Fibroblast of skin of abdomen (primary cell): ENCODE results near the gene HOXB8. TPM values are rescaled to one million over a fixed set of nuclear protein-coding genes. Genes with fewer than 3 reads are reported as not detected.

Experiments used
- DNase-seq: peaks from one replicate; pipeline ENCODE4 v3.0.0-alpha.2; 2013
- polyA plus RNA-seq, 2 experiments: library from polyadenylated mRNA; unstranded; fragments of 120-200 nt; gene quantifications; one replicate each; pipeline ENCODE4 v1.2.1, GENCODE V29; 2013; ENCODE audit not compliant: insufficient read length in 2 of 2

HOXB8 gene
- polyA plus RNA-seq (2013, experiment 1 of 2; ENCODE audit: insufficient read length): 15.2 TPM
- 14.3 TPM for polyA plus RNA-seq (2013, experiment 2 of 2; ENCODE audit: insufficient read length)

GRCh38 chr17:48615047-48615962 is at the start of gene HOXB8:
Gene HOXB8, minus strand, starts transcription at chr17:48615292. Its CDS starts 588 bp downstream, at chr17:48614704.
- peak; percentile 67 for DNase-seq

- no peak for DNase-seq
These were observed 48.2 kb upstream of the HOXB8 start for GRCh38 chr17:48663134-48663924.

- no peak for DNase-seq
These were observed 40.8 kb upstream of the HOXB8 start for GRCh38 chr17:48655913-48656312.

- DNase-seq: no peak
These were observed 34.6 kb upstream of the HOXB8 start for GRCh38 chr17:48649741-48650140.

- no peak for DNase-seq
These were observed 32.8 kb upstream of the HOXB8 start for GRCh38 chr17:48647963-48648245.

- no peak for DNase-seq
These were observed 32.2 kb upstream of the HOXB8 start for GRCh38 chr17:48647103-48647962.

GRCh38 chr17:48646183-48647102 is 31.4 kb upstream of the HOXB8 start:
- DNase-seq: no peak

GRCh38 chr17:48645639-48646182 is 30.6 kb upstream of the HOXB8 start:
- no peak for DNase-seq

- peak; percentile 17 for DNase-seq
These were observed 29.9 kb upstream of the HOXB8 start for GRCh38 chr17:48644910-48645557.

- no peak for DNase-seq
These were observed 29.1 kb upstream of the HOXB8 start for GRCh38 chr17:48644159-48644558.

- peak; percentile 28 for DNase-seq
These were observed 28.6 kb upstream of the HOXB8 start for GRCh38 chr17:48643697-48644012.

GRCh38 chr17:48642843-48643696 is 28.0 kb upstream of the HOXB8 start:
- DNase-seq: no peak

GRCh38 chr17:48642059-48642842 is 27.2 kb upstream of the HOXB8 start:
- no peak for DNase-seq

- no peak for DNase-seq
These were observed 26.5 kb upstream of the HOXB8 start for GRCh38 chr17:48641541-48642058.

- no peak for DNase-seq
These were observed 25.7 kb upstream of the HOXB8 start for GRCh38 chr17:48640858-48641180.

- DNase-seq: no peak
These were observed 25.1 kb upstream of the HOXB8 start for GRCh38 chr17:48639982-48640857.

GRCh38 chr17:48639136-48639535 is 24.0 kb upstream of the HOXB8 start:
- DNase-seq: no peak
